ENCODE results near the gene TRIM36.
A peak's percentile ranks its signal among the peaks of the same experiment; 100 is the strongest.

The TRIM36 gene

DNA sequence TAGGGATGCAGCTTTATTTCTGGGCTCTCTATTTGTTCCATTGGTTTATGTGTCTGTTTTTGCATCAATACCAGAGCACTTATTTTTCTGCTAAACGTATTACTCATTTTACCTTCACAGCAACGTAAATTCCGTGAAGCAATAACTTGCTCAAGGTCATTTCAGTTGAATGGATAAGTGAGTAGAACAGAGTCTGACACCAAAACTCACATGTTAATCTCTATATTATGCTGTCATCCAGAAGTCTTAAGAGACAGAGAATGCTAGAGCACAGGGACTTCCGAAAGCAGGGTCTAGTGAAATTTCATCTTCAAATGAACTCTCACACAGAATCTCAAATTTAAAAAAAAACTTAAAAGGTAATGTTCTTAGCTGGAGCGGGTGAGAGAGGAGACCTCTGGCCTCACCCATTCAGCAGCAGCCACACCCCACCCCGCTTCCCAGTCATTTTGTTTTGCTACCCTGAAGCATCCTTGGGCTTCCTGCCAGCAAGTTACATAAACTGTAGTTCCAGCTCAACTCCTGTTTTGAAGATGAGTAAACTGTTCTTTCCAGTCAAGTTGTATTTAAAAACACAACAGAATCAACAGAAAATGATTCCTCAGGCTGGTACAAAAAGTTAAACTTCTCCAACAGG, 69.3 kb downstream of the TRIM36 start:
- Histone ChIP-seq H3K4me1 (ENCODE audit: control insufficient read depth, insufficient read depth, low read length) (no peaks in the 10 kb centered on the region), H3K9ac (ENCODE audit: low read length) (no peak overlapping the region), H3K27me3 (replicated peaks; ENCODE audit: control insufficient read depth, insufficient read depth, low read length) (peaks cover 3% of the 10 kb centered on the region), H3K4me3 (ENCODE audit: low read length) (no peak overlapping the region), H3K9me3 (ENCODE audit: control insufficient read depth, low read length) (no peaks in the 10 kb centered on the region), H3K36me3 (ENCODE audit: control insufficient read depth, insufficient read depth, low read length, severe bottlenecking) (no peaks in the 10 kb centered on the region)
- peak; percentile 20 for DNase-seq (ENCODE audit: low read depth)

DNA sequence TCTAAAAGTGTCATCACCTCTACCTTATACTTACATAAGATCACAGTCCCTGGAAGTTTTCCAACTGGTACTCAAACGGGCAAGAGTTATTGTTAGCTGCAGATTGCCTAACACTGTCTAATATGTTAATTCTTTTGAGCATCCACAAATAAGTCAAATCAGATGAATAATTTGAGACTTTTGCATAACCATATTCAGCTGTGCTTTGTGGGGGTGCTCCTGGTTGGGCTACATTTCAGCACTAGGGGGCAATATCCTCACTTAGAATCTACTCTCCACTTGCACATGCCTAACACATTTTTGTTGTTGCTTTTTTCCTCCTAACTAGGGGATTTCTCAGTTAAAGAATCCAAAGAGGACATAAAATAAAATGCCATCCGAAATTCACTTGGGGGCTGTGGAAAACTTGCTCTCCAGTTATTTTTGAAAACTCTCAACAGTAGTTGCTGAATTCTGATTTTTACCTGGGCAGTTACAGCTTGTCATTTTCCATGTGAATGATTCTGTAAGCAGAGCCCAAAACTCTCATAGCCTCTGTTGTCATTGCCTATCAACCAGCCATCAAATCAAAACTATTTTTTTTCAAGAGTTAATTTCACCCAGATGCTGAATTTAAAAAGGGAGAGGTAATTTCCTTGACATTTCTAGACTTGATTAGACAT, 71.5 kb downstream of the TRIM36 start:
- Histone ChIP-seq H3K27me3 (replicated peaks; ENCODE audit: control insufficient read depth, insufficient read depth, low read length) (no peaks in the 10 kb centered on the region), H3K9ac (ENCODE audit: low read length) (no peak overlapping the region), H3K4me3 (ENCODE audit: low read length) (no peak overlapping the region), H3K36me3 (ENCODE audit: control insufficient read depth, insufficient read depth, low read length, severe bottlenecking) (no peaks in the 10 kb centered on the region), H3K9me3 (ENCODE audit: control insufficient read depth, low read length) (no peaks in the 10 kb centered on the region), H3K4me1 (ENCODE audit: control insufficient read depth, insufficient read depth, low read length) (no peaks in the 10 kb centered on the region)
- DNase-seq (ENCODE audit: low read depth): peak; percentile 78

DNA sequence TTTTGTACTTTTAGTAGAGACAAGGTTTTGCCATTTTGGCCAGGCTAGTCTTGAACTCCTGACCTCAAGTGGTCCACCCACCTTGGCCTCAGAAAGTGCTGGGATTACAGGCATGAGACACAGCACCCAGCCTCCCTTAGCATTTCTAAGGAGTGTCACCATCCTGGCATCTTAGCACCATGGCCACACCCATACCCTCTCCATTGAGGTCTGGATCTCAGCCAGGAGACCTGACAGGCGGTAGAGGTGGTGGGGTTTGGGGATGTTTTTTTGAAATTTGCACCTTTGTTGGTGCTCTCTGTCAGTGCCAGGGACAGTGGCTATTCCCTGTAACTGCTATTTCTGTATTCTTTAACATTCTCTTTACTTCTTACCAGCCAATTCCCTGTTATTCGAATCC, 72.5 kb downstream of the TRIM36 start:
- no peak overlapping the region for H3K4me3 ChIP-seq (ENCODE audit: low read length)
- no peak overlapping the region for H3K9ac ChIP-seq (ENCODE audit: low read length)
- H3K27me3 ChIP-seq (replicated peaks; ENCODE audit: control insufficient read depth, insufficient read depth, low read length): peaks cover 3% of the 10 kb centered on the region
- H3K36me3 ChIP-seq (ENCODE audit: control insufficient read depth, insufficient read depth, low read length, severe bottlenecking): no peaks in the 10 kb centered on the region
- H3K9me3 ChIP-seq (ENCODE audit: control insufficient read depth, low read length): no peaks in the 10 kb centered on the region
- H3K4me1 ChIP-seq (ENCODE audit: control insufficient read depth, insufficient read depth, low read length): no peaks in the 10 kb centered on the region
- no peak for DNase-seq (ENCODE audit: low read depth)

GRCh38 chr5:115096034-115096769, 73.5 kb downstream of the TRIM36 start:
- no peak for DNase-seq (ENCODE audit: low read depth)
- Histone ChIP-seq H3K4me1 (ENCODE audit: control insufficient read depth, insufficient read depth, low read length) (no peaks in the 10 kb centered on the region), H3K4me3 (ENCODE audit: low read length) (no peak overlapping the region), H3K9me3 (ENCODE audit: control insufficient read depth, low read length) (no peaks in the 10 kb centered on the region), H3K9ac (ENCODE audit: low read length) (no peak overlapping the region), H3K27me3 (replicated peaks; ENCODE audit: control insufficient read depth, insufficient read depth, low read length) (peaks cover 11% of the 10 kb centered on the region), H3K36me3 (ENCODE audit: control insufficient read depth, insufficient read depth, low read length, severe bottlenecking) (no peaks in the 10 kb centered on the region)

DNA sequence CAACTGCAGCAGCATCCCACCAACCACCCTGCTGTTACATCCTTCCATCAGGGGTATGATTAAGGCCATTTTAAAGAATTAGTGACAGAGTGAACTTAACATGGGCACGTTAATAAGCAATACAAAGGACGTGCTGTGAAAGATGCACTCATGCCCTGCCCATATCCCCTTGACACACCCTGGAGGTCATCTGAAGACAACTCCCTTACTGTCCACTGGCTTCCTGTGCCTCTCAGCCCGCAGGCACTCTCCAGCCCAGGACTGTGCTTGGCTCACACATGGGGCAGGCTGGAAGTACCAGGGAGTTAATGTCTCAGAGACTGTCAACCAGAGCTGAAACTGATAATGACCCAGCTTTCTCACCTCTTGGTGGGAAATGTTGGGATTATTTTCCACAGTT, 81.8 kb downstream of the TRIM36 start:
- Histone ChIP-seq H3K9ac (ENCODE audit: low read length) (no peak overlapping the region), H3K36me3 (ENCODE audit: control insufficient read depth, insufficient read depth, low read length, severe bottlenecking) (no peaks in the 10 kb centered on the region), H3K27me3 (replicated peaks; ENCODE audit: control insufficient read depth, insufficient read depth, low read length) (peaks cover 50% of the 10 kb centered on the region), H3K9me3 (ENCODE audit: control insufficient read depth, low read length) (peaks cover 5% of the 10 kb centered on the region), H3K4me1 (ENCODE audit: control insufficient read depth, insufficient read depth, low read length) (peaks cover 4% of the 10 kb centered on the region), H3K4me3 (ENCODE audit: low read length) (no peak overlapping the region)
- DNase-seq (ENCODE audit: low read depth): no peak

DNA sequence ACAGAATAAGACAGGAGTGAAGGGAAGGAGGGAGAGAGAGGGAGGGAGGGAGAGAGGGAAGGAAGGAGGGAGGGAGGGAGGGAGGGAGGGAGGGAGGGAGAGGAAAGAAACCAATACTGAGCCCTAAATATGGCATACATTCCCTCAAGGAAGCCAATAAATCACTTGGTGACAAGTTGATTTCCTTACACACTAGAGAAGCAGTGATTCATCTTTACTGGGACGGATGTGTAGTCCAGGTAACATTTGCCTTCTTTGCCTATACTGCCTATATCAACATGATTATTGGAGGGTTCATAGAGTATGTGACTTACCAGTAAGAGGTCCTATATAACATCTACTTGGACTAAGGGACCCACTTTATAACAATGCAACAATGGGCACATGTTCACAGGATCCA, 83.2 kb downstream of the TRIM36 start:
- peaks cover 49% of the 10 kb centered on the region for H3K27me3 ChIP-seq (replicated peaks; ENCODE audit: control insufficient read depth, insufficient read depth, low read length)
- peaks cover 4% of the 10 kb centered on the region for H3K4me1 ChIP-seq (ENCODE audit: control insufficient read depth, insufficient read depth, low read length)
- no peak overlapping the region for H3K9ac ChIP-seq (ENCODE audit: low read length)
- DNase-seq (ENCODE audit: low read depth): no peak
- H3K9me3 ChIP-seq (ENCODE audit: control insufficient read depth, low read length): peaks cover 5% of the 10 kb centered on the region
- no peak overlapping the region for H3K4me3 ChIP-seq (ENCODE audit: low read length)
- H3K36me3 ChIP-seq (ENCODE audit: control insufficient read depth, insufficient read depth, low read length, severe bottlenecking): no peaks in the 10 kb centered on the region

DNA sequence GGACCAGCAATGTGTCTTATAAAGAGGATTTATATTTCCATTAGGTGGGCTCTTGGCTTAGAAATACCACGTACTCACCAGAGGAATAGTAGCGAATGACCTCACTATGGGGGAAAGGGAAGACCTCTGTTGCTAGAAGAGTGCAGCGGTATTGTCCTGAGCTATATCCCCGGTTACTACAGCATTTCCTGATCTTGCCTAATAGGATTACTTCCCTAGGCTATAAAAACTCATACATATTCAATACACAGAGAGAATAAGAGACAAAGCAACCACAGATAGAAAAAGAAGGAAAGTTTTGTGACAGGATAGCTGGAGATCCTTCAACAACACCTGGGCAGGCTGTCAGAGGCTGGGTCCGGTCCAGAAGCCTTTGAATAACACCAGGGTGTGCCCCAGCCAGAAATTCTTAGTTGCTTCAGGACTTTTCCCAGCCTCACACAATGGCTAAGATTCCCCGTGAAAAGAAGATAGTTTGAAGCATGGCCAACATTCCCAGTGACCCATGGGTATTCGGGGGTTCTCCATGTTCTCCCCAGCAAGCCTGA, 85.4 kb downstream of the TRIM36 start:
- Histone ChIP-seq H3K9me3 (ENCODE audit: control insufficient read depth, low read length) (peaks cover 5% of the 10 kb centered on the region), H3K36me3 (ENCODE audit: control insufficient read depth, insufficient read depth, low read length, severe bottlenecking) (no peaks in the 10 kb centered on the region), H3K4me1 (ENCODE audit: control insufficient read depth, insufficient read depth, low read length) (peaks cover 4% of the 10 kb centered on the region), H3K4me3 (ENCODE audit: low read length) (no peak overlapping the region), H3K27me3 (replicated peaks; ENCODE audit: control insufficient read depth, insufficient read depth, low read length) (peaks cover 42% of the 10 kb centered on the region), H3K9ac (ENCODE audit: low read length) (no peak overlapping the region)
- no peak for DNase-seq (ENCODE audit: low read depth)

GRCh38 chr5:115079924-115080623, 89.6 kb downstream of the TRIM36 start:
- no peak overlapping the region for H3K9ac ChIP-seq (ENCODE audit: low read length)
- peaks cover 5% of the 10 kb centered on the region for H3K9me3 ChIP-seq (ENCODE audit: control insufficient read depth, low read length)
- H3K4me3 ChIP-seq (ENCODE audit: low read length): no peak overlapping the region
- no peaks in the 10 kb centered on the region for H3K4me1 ChIP-seq (ENCODE audit: control insufficient read depth, insufficient read depth, low read length)
- peaks cover 18% of the 10 kb centered on the region for H3K27me3 ChIP-seq (replicated peaks; ENCODE audit: control insufficient read depth, insufficient read depth, low read length)
- DNase-seq (ENCODE audit: low read depth): no peak
- H3K36me3 ChIP-seq (ENCODE audit: control insufficient read depth, insufficient read depth, low read length, severe bottlenecking): no peaks in the 10 kb centered on the region
